GM23248 (cell line): ENCODE measurements around the gene TRAF5.

Source experiments
- EZH2 ChIP-seq: fragments of 200-600 bp; sonication (generic); IDR thresholded peaks from 2 replicates; pipeline ENCODE4 v1.6.1; 2018; ENCODE audit warnings: antibody characterized with exemption, mild to moderate bottlenecking; ENCODE audit not compliant: insufficient read depth, poor library complexity, severe bottlenecking
- EZH2phosphoT487 ChIP-seq: fragments of 200-600 bp; sonication (generic); IDR thresholded peaks from 2 replicates; pipeline ENCODE4 v1.6.1; 2018; ENCODE audit warnings: antibody characterized with exemption, moderate library complexity, mild to moderate bottlenecking, low read depth; ENCODE audit not compliant: insufficient read depth

DNA sequence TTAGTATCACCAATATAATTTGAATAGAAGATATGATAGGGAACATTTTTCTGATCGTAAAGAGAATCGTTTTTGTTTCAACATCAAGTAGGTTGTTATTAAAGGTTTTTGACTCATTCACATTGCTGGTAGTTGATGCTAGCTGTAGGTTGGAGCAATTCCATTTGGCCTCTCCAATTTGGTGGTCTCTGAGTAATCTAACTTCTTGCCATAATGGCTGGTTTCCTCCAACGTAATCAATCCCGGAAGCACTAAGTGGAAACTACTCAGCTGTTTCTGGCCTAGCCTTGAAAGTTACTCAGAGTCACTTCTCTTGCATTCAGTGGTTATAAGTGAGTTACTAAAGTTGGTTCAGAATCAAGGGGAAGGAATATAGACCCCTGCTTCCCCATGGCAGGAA, 41.4 kb upstream of the TRAF5 start:
- no peak for TF ChIP-seq EZH2
- no peak for TF ChIP-seq EZH2phosphoT487
